Immature natural killer cell (primary cell): ENCODE results near the gene CTCF. TPM values are rescaled to one million over a fixed set of nuclear protein-coding genes. Genes with fewer than 3 reads are reported as not detected.

Experiments
- DNase-seq, 3 donors: peaks; one replicate each; pipeline ENCODE4 v3.0.0; 2022; ENCODE audit warnings: mixed read lengths in 1 of 3
- H3K27ac Mint-ChIP-seq, 6 donors: one replicate each; pipeline ENCODE4 v1.8.0; 2020; ENCODE audit warnings: mixed read lengths in 6 of 6, mild to moderate bottlenecking in 5 of 6, inconsistent platforms in 4 of 6, moderate library complexity in 3 of 6
- H3K27me3 Mint-ChIP-seq, 3 donors: one replicate each; pipeline ENCODE4 v1.8.0; 2020 to 2021; ENCODE audit warnings: low read depth in 3 of 3, mild to moderate bottlenecking in 3 of 3, mixed read lengths in 3 of 3, moderate library complexity in 3 of 3, inconsistent platforms in 1 of 3
- H3K36me3 Mint-ChIP-seq, 3 donors: one replicate each; pipeline ENCODE4 v1.8.0; 2020; ENCODE audit warnings: mixed read lengths in 3 of 3, inconsistent platforms in 2 of 3, mild to moderate bottlenecking in 2 of 3
- H3K4me1 Mint-ChIP-seq, 2 donors: one replicate each; pipeline ENCODE4 v1.8.0; 2020; ENCODE audit warnings: inconsistent platforms in 2 of 2, mild to moderate bottlenecking in 2 of 2, mixed read lengths in 2 of 2, moderate library complexity in 1 of 2
- H3K4me3 Mint-ChIP-seq, 5 donors: one replicate each; pipeline ENCODE4 v1.8.0; 2020; ENCODE audit warnings: mild to moderate bottlenecking in 5 of 5, mixed read lengths in 5 of 5, inconsistent platforms in 3 of 5, moderate library complexity in 3 of 5
- H3K9me3 Mint-ChIP-seq, 6 donors: one replicate each; pipeline ENCODE4 v1.8.0; 2020; ENCODE audit warnings: mild to moderate bottlenecking in 6 of 6, mixed read lengths in 6 of 6, inconsistent platforms in 4 of 6, moderate library complexity in 3 of 6
- polyA plus RNA-seq, 3 donors: library from polyadenylated mRNA; unstranded; fragments of 300-500 nt; fragmentation: Illumina TruSeq; gene quantifications; one replicate each; pipeline ENCODE4 v1.2.3, GENCODE V29; 2021

Gene CTCF
- polyA plus RNA-seq, 3 donors from 2014 or later: 24.8 to 60.4 (median 28.4) TPM

GRCh38 chr16:67657017-67657608 is 94.8 kb downstream of the CTCF start:
- no peaks in the 10 kb centered on the region for H3K9me3 Mint-ChIP-seq
- H3K27me3 Mint-ChIP-seq: peaks cover 8 to 12% (median 11%) of the 10 kb centered on the region in 3 donors
- H3K27ac Mint-ChIP-seq: no peak overlapping the region
- H3K4me3 Mint-ChIP-seq: no peak overlapping the region
- peaks cover 9 to 19% of the 10 kb centered on the region in 2 donors for H3K4me1 Mint-ChIP-seq
- no peak for DNase-seq
- peaks cover 0 to under 1% (median 0%) of the 10 kb centered on the region in 3 donors for H3K36me3 Mint-ChIP-seq

GRCh38 chr16:67657751-67658518 is 95.6 kb downstream of the CTCF start:
- Mint-ChIP-seq H3K27me3 (peaks cover 8 to 12% (median 11%) of the 10 kb centered on the region in 3 donors), H3K4me3 (peak overlapping the region in 4 of 5 donors; percentile 33 to 95 (median 94)), H3K4me1 (peaks cover 9 to 19% of the 10 kb centered on the region in 2 donors), H3K9me3 (no peaks in the 10 kb centered on the region), H3K36me3 (no peaks in the 10 kb centered on the region), H3K27ac (no peak overlapping the region)
- no peak for DNase-seq

- H3K9me3 Mint-ChIP-seq: no peaks in the 10 kb centered on the region
- peak overlapping the region; percentile 69 to 96 (median 89) for H3K27ac Mint-ChIP-seq
- DNase-seq: peak in 1 of 3 donors; percentile 14
- H3K27me3 Mint-ChIP-seq: peaks cover 8 to 12% (median 11%) of the 10 kb centered on the region in 3 donors
- peak overlapping the region; percentile 91 to 95 (median 94) for H3K4me3 Mint-ChIP-seq
- H3K4me1 Mint-ChIP-seq: peaks cover 9 to 19% of the 10 kb centered on the region in 2 donors
- peaks cover 0 to under 1% (median 0%) of the 10 kb centered on the region in 3 donors for H3K36me3 Mint-ChIP-seq
Measured at GRCh38 chr16:67658849-67659674, 96.7 kb downstream of the CTCF start.

- peak; percentile 92 to 94 (median 94) for DNase-seq
- Mint-ChIP-seq H3K27me3 (peaks cover 8 to 14% (median 11%) of the 10 kb centered on the region in 3 donors), H3K36me3 (peaks cover 0 to 3% (median 0%) of the 10 kb centered on the region in 3 donors), H3K4me3 (peak within 1 kb of the TSS; percentile 92 to 95 (median 94)), H3K27ac (peak within 1 kb of the TSS; percentile 89 to 98 (median 96)), H3K4me1 (peaks cover 9 to 19% of the 10 kb centered on the region in 2 donors), H3K9me3 (no peaks in the 10 kb centered on the region)
Measured at GRCh38 chr16:67659675-67660563, 97.6 kb downstream of the CTCF start, which contains the start of gene ACD. Gene ACD, minus strand, starts transcription at chr16:67660260. Its CDS starts 40 bp downstream, at chr16:67660220.

GRCh38 chr16:67660564-67661028 is 98.3 kb downstream of the CTCF start, which contains the start of gene PARD6A:
Gene PARD6A, plus strand, starts transcription at chr16:67660960. Its CDS starts 79 bp downstream, at chr16:67661039.
- peaks cover 8 to 12% (median 11%) of the 10 kb centered on the region in 3 donors for H3K27me3 Mint-ChIP-seq
- peak within 1 kb of the TSS; percentile 89 to 98 (median 96) for H3K27ac Mint-ChIP-seq
- peak within 1 kb of the TSS; percentile 92 to 95 (median 94) for H3K4me3 Mint-ChIP-seq
- no peaks in the 10 kb centered on the region for H3K9me3 Mint-ChIP-seq
- H3K4me1 Mint-ChIP-seq: peaks cover 9 to 19% of the 10 kb centered on the region in 2 donors
- peaks cover 0 to 3% (median 0%) of the 10 kb centered on the region in 3 donors for H3K36me3 Mint-ChIP-seq
- DNase-seq: peak; percentile 96 to 98 (median 98)

- Mint-ChIP-seq H3K36me3 (peaks cover 0 to 3% (median 0%) of the 10 kb centered on the region in 3 donors), H3K27me3 (peaks cover 6 to 12% (median 11%) of the 10 kb centered on the region in 3 donors), H3K27ac (peak overlapping the region; percentile 88 to 98 (median 93)), H3K4me3 (peak overlapping the region; percentile 77 to 92 (median 90)), H3K9me3 (no peaks in the 10 kb centered on the region), H3K4me1 (peaks cover 9 to 21% of the 10 kb centered on the region in 2 donors)
- no peak for DNase-seq
Measured at GRCh38 chr16:67661101-67661761, 98.9 kb downstream of the CTCF start.

GRCh38 chr16:67661886-67662652 is 99.7 kb downstream of the CTCF start:
- Mint-ChIP-seq H3K4me3 (peak overlapping the region in 2 of 5 donors; percentile 33 to 87), H3K9me3 (no peaks in the 10 kb centered on the region), H3K27ac (peak overlapping the region in 5 of 6 donors; percentile 30 to 95 (median 89)), H3K4me1 (peaks cover 10 to 22% of the 10 kb centered on the region in 2 donors), H3K36me3 (peaks cover 0 to 3% (median 0%) of the 10 kb centered on the region in 3 donors), H3K27me3 (peaks cover 6 to 12% (median 11%) of the 10 kb centered on the region in 3 donors)
- no peak for DNase-seq

GRCh38 chr16:67662653-67663010 is 100.3 kb downstream of the CTCF start:
- H3K36me3 Mint-ChIP-seq: peaks cover 0 to 3% (median 0%) of the 10 kb centered on the region in 3 donors
- peaks cover 16 to 27% of the 10 kb centered on the region in 2 donors for H3K4me1 Mint-ChIP-seq
- no peak for DNase-seq
- H3K4me3 Mint-ChIP-seq: no peak overlapping the region
- H3K9me3 Mint-ChIP-seq: no peaks in the 10 kb centered on the region
- peaks cover 6 to 12% (median 11%) of the 10 kb centered on the region in 3 donors for H3K27me3 Mint-ChIP-seq
- peak overlapping the region in 2 of 6 donors; percentile 24 to 55 for H3K27ac Mint-ChIP-seq

GRCh38 chr16:67663151-67663876 is 101.0 kb downstream of the CTCF start:
- peaks cover 6 to 12% (median 11%) of the 10 kb centered on the region in 3 donors for H3K27me3 Mint-ChIP-seq
- DNase-seq: no peak
- H3K9me3 Mint-ChIP-seq: no peaks in the 10 kb centered on the region
- no peak overlapping the region for H3K4me3 Mint-ChIP-seq
- H3K27ac Mint-ChIP-seq: peak overlapping the region in 2 of 6 donors; percentile 24 to 28
- peaks cover 19 to 29% of the 10 kb centered on the region in 2 donors for H3K4me1 Mint-ChIP-seq
- peaks cover 0 to 3% (median 0%) of the 10 kb centered on the region in 3 donors for H3K36me3 Mint-ChIP-seq

GRCh38 chr16:67663877-67664222 is 101.5 kb downstream of the CTCF start:
- H3K27ac Mint-ChIP-seq: peak overlapping the region in 5 of 6 donors; percentile 2 to 67 (median 27)
- peaks cover 6 to 11% (median 9%) of the 10 kb centered on the region in 3 donors for H3K27me3 Mint-ChIP-seq
- peaks cover 16 to 24% of the 10 kb centered on the region in 2 donors for H3K4me1 Mint-ChIP-seq
- peaks cover 0 to 3% (median 0%) of the 10 kb centered on the region in 3 donors for H3K36me3 Mint-ChIP-seq
- DNase-seq: no peak
- peak overlapping the region in 1 of 5 donors; percentile 68 for H3K4me3 Mint-ChIP-seq
- H3K9me3 Mint-ChIP-seq: no peaks in the 10 kb centered on the region

- peaks cover 6 to 11% (median 7%) of the 10 kb centered on the region in 3 donors for H3K27me3 Mint-ChIP-seq
- H3K4me1 Mint-ChIP-seq: peaks cover 12 to 20% of the 10 kb centered on the region in 2 donors
- no peak for DNase-seq
- no peaks in the 10 kb centered on the region for H3K9me3 Mint-ChIP-seq
- H3K27ac Mint-ChIP-seq: peak overlapping the region in 5 of 6 donors; percentile 2 to 67 (median 27)
- H3K36me3 Mint-ChIP-seq: peaks cover 0 to 3% (median 0%) of the 10 kb centered on the region in 3 donors
- H3K4me3 Mint-ChIP-seq: peak overlapping the region in 1 of 5 donors; percentile 68
Measured at GRCh38 chr16:67664258-67664657, 101.9 kb downstream of the CTCF start.
